Subcutaneous abdominal adipose tissue (tissue), 5 donors: ENCODE data around the gene CAVIN2.

ENCODE experiments used
- H3K27ac ChIP-seq: one replicate; pipeline ENCODE4 v1.7.0; 2013; ENCODE audit warnings: low read depth, mild to moderate bottlenecking, inconsistent platforms, low read length, moderate library complexity
- H3K27me3 ChIP-seq, 5 donors: one replicate each; pipeline ENCODE4 v1.7.0; 2013; ENCODE audit warnings: low read length in 5 of 5, inconsistent platforms in 1 of 5; ENCODE audit not compliant: control insufficient read depth in 5 of 5, insufficient read depth in 4 of 5
- H3K36me3 ChIP-seq, 5 donors: one replicate each; pipeline ENCODE4 v1.7.0; 2013; ENCODE audit warnings: low read length in 5 of 5; ENCODE audit not compliant: control insufficient read depth in 5 of 5, insufficient read depth in 5 of 5
- H3K4me1 ChIP-seq, 5 donors: one replicate each; pipeline ENCODE4 v1.7.0; 2013; ENCODE audit warnings: low read length in 5 of 5, mild to moderate bottlenecking in 3 of 5, moderate library complexity in 1 of 5; ENCODE audit not compliant: control insufficient read depth in 5 of 5, insufficient read depth in 5 of 5
- H3K4me3 ChIP-seq, 5 donors: one replicate each; pipeline ENCODE4 v1.7.0; 2013; ENCODE audit warnings: low read length in 5 of 5, low read depth in 1 of 5
- H3K9ac ChIP-seq, 5 donors: one replicate each; pipeline ENCODE4 v1.7.0; 2013; ENCODE audit warnings: low read length in 5 of 5, mild to moderate bottlenecking in 4 of 5, moderate library complexity in 3 of 5
- H3K9me3 ChIP-seq, 5 donors: one replicate each; pipeline ENCODE4 v1.7.0; 2013; ENCODE audit warnings: low read length in 5 of 5; ENCODE audit not compliant: control insufficient read depth in 5 of 5
- donor health status: healthy.
- donor health status: healthy.
- donor health status: healthy.
- donor health status: healthy.
- donor health status: healthy.

The CAVIN2 gene

GRCh38 chr2:191885098-191885497 lies 38.2 kb upstream of the CAVIN2 start:
- Histone ChIP-seq H3K27ac (peak overlapping the region; percentile 13), H3K36me3 (no peaks in the 10 kb centered on the region), H3K4me3 (no peak overlapping the region), H3K4me1 (peaks cover 0 to 11% (median 8%) of the 10 kb centered on the region in 5 donors), H3K9ac (no peak overlapping the region), H3K27me3 (no peaks in the 10 kb centered on the region), H3K9me3 (no peaks in the 10 kb centered on the region)

DNA sequence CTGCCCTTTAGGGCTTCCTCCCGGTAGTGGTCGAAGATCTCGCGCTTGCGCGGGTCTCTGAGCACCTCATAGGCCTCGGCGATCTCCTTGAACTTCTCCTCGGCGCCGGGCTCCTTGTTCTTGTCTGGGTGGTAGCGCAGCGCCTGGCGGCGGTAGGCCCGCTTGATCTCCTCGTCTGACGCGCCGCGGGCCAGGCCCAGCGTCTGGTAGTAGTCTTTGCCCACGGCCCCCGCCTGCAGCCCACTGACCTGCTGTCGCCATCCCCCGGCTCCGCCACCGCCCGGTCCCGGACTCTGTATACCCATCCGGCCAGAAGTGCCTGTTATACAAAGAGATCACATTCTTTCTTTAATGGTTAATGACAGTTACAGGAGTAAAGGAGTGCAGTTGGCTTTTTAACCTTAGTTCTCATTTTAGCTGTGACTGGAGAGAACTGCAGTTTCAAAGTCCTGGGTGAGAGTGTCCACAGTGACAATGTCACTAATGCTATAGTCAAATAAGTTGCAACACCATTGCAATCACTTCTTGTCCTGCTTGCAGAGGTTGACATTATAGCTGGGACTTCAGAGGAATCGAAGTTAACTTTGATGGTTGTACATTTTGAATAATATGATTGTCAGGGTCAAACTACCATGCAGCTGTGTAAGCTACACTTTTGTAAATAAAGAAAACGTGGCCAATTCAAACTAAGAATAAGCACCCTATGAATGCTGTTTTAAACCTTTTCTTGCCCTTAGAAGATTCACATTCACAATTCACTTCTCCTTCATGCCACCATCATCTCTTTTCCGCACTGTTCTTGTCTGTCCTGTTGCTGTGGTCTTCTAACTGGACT lies 35.3 kb upstream of the CAVIN2 start:
- no peak overlapping the region for H3K27ac ChIP-seq
- H3K9me3 ChIP-seq: no peaks in the 10 kb centered on the region
- no peaks in the 10 kb centered on the region for H3K27me3 ChIP-seq
- no peak overlapping the region for H3K4me3 ChIP-seq
- no peaks in the 10 kb centered on the region for H3K36me3 ChIP-seq
- no peak overlapping the region for H3K9ac ChIP-seq
- H3K4me1 ChIP-seq: peaks cover 0 to 11% (median 8%) of the 10 kb centered on the region in 5 donors

DNA sequence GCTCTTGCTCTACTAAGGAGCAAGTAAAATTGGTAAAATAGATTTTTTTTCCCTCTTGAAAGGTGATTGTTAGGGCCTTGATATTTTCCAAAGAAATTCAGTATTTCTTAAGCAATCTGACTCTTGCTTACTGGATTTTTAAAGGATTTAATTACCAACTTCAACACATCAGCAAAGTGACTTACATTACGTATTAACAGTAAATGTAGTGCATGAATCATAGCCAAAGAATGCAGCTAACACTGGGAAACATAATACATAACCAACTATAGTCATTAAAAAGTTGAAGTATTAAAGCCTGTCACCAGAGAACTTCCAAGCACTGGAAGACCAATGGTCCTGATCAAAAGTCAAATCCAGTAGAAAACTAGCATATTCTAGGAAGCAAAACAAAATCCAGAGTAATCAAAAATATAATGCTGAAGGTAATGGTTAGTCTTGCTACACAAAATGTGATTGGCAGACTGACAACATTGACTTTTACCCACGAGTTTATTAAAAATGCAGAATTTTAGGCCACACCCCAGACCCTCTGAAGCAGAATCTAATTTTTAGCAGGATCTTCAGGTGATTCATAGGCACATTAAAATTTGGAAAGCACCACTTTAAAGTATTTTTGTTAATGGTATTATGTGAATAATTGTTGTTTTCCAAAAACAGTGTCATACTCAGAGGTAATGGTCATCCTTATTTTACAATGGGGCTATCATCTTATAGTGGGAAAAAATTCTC lies 31.8 kb upstream of the CAVIN2 start:
- Histone ChIP-seq H3K27ac (no peak overlapping the region), H3K9ac (no peak overlapping the region), H3K4me1 (no peaks in the 10 kb centered on the region), H3K4me3 (no peak overlapping the region), H3K36me3 (no peaks in the 10 kb centered on the region), H3K9me3 (no peaks in the 10 kb centered on the region), H3K27me3 (no peaks in the 10 kb centered on the region)

DNA sequence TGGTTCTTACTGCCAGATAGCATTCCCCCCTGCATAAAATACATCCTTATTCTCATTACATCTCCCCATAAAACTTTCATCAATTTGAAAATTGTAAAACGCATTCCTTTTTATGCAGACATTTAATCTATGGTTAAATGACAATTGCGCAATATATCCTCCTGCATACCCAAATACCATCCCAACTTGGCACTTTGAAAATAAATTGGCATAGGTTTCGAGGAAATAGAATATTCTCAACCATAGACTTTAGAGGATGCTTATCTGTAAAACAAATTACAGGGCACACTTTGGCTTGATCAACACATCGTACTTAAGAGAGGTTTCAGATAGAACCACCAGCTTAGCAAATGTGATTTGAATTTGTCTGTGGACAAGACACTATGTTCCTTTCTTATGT lies 31.0 kb upstream of the CAVIN2 start:
- H3K9ac ChIP-seq: no peak overlapping the region
- H3K9me3 ChIP-seq: no peaks in the 10 kb centered on the region
- no peaks in the 10 kb centered on the region for H3K27me3 ChIP-seq
- no peaks in the 10 kb centered on the region for H3K36me3 ChIP-seq
- no peak overlapping the region for H3K27ac ChIP-seq
- H3K4me1 ChIP-seq: no peaks in the 10 kb centered on the region
- H3K4me3 ChIP-seq: no peak overlapping the region

GRCh38 chr2:191875859-191876258 lies 29.0 kb upstream of the CAVIN2 start:
- no peak overlapping the region for H3K9ac ChIP-seq
- H3K36me3 ChIP-seq: no peaks in the 10 kb centered on the region
- no peaks in the 10 kb centered on the region for H3K9me3 ChIP-seq
- no peaks in the 10 kb centered on the region for H3K27me3 ChIP-seq
- no peak overlapping the region for H3K27ac ChIP-seq
- no peak overlapping the region for H3K4me3 ChIP-seq
- no peaks in the 10 kb centered on the region for H3K4me1 ChIP-seq

GRCh38 chr2:191870744-191871143 lies 23.9 kb upstream of the CAVIN2 start:
- no peak overlapping the region for H3K4me3 ChIP-seq
- no peak overlapping the region for H3K27ac ChIP-seq
- H3K27me3 ChIP-seq: no peaks in the 10 kb centered on the region
- no peaks in the 10 kb centered on the region for H3K9me3 ChIP-seq
- no peaks in the 10 kb centered on the region for H3K36me3 ChIP-seq
- no peak overlapping the region for H3K9ac ChIP-seq
- H3K4me1 ChIP-seq: peaks cover 13 to 25% (median 14%) of the 10 kb centered on the region in 5 donors

- Histone ChIP-seq H3K36me3 (no peaks in the 10 kb centered on the region), H3K27me3 (no peaks in the 10 kb centered on the region), H3K27ac (no peak overlapping the region), H3K4me1 (peaks cover 15 to 35% (median 20%) of the 10 kb centered on the region in 5 donors), H3K4me3 (no peak overlapping the region), H3K9me3 (no peaks in the 10 kb centered on the region), H3K9ac (no peak overlapping the region)
Observed at GRCh38 chr2:191869781-191870180, 22.9 kb upstream of the CAVIN2 start.

DNA sequence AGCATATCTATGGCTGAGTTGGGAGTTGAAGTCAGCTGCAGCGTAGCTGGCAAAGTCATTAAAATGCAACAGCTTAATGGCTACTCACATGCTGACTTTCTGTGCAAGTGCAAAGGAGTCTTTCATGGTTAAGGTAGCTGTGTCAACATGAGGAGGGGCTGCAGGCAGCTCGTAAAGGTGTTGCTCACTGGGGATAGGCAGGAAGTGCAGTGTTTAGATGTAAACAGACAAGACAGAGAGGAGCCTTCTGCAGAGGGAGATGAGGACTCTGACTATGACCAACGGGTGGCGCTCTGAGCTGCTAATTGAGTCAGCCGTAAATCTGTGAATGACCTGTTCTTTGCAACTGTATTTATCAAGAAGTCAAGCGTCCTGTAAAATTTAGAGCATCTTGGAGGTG lies 22.3 kb upstream of the CAVIN2 start:
- H3K27ac ChIP-seq: no peak overlapping the region
- no peak overlapping the region for H3K4me3 ChIP-seq

DNA sequence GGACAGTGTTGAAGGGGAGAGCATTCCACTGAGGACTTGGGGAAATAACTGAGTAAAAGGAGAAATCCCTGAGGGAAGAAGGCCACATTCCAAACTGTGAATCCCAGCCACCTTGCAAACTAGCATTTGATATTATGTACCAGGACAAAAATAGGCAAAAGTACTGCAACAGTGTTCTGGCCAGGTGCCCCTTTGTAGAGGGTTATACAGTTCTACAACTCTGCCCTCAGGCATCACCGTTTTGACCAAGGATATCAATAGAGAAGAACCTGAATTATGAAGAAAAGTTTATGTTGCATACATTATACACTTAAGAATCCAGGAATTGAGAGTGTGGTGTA lies 20.6 kb upstream of the CAVIN2 start:
- no peaks in the 10 kb centered on the region for H3K9me3 ChIP-seq
- peak overlapping the region in 1 of 5 donors; percentile 14 for H3K9ac ChIP-seq
- peaks cover 17 to 39% (median 23%) of the 10 kb centered on the region in 5 donors for H3K4me1 ChIP-seq
- H3K4me3 ChIP-seq: no peak overlapping the region
- H3K27me3 ChIP-seq: no peaks in the 10 kb centered on the region
- no peaks in the 10 kb centered on the region for H3K36me3 ChIP-seq
- H3K27ac ChIP-seq: peak overlapping the region; percentile 70

More for the DNA sequence above, 22.3 kb upstream of the CAVIN2 start:
- Histone ChIP-seq H3K9ac (no peak overlapping the region), H3K36me3 (no peaks in the 10 kb centered on the region), H3K9me3 (no peaks in the 10 kb centered on the region), H3K4me1 (peaks cover 17 to 39% (median 23%) of the 10 kb centered on the region in 5 donors), H3K27me3 (no peaks in the 10 kb centered on the region)
